Endothelial cell of umbilical vein (primary cell): ENCODE data around the gene DGAT2. TPM values are rescaled to one million over a fixed set of nuclear protein-coding genes. Genes with fewer than 3 reads are reported as not detected.

Experiments used
- BruUV-seq: library from RNA; stranded (reverse); fragments of 400-500 nt; replicated peaks from 2 replicates; lab custom pipeline; 2021; lab: Mats Ljungman, UMichigan
- CTCF ChIA-PET: fragments of 300-600, 350-600 bp; sonication (Branson Sonifier 250); formaldehyde crosslinking; loops from one replicate; lab custom pipeline; 2021; ENCODE audit warnings: antibody characterized with exemption, inconsistent platforms; lab: Charles Lee
- POLR2A ChIA-PET: fragments of 300-600, 350-600 bp; sonication (Branson Sonifier 250); formaldehyde crosslinking; loops from one replicate; lab custom pipeline; 2021; ENCODE audit warnings: antibody characterized with exemption, inconsistent platforms; lab: Charles Lee
- DNase-seq: peaks from one replicate; pipeline ENCODE4 v3.0.0-alpha.2; 2011; ENCODE audit warnings: low read depth, low spot score
- FAIRE-seq: peaks from 2 replicates; lab custom pipeline; 2011; peaks lifted over from hg19 to GRCh38; lab: Jason Lieb, UNC
- H2AFZ ChIP-seq: 2 replicates; pipeline ENCODE4 v1.6.0; 2012; ENCODE audit warnings: low read depth, low read length, control low read depth, inconsistent platforms
- H3K27ac ChIP-seq: 2 replicates; pipeline ENCODE4 v1.5.1; 2011; ENCODE audit warnings: low read depth, mild to moderate bottlenecking, control low read depth, low read length, moderate library complexity; ENCODE audit not compliant: insufficient read depth
- H3K27me3 ChIP-seq, 2 experiments: 2 replicates each; pipeline versions ENCODE4 v1.6.0 to v1.6.1; 2011; ENCODE audit warnings: low read length in 2 of 2, mixed read lengths in 1 of 2; ENCODE audit not compliant: control insufficient read depth in 2 of 2, insufficient read depth in 2 of 2
- H3K36me3 ChIP-seq, 2 experiments: 2 replicates in 1 of 2; 3 replicates in 1 of 2; pipeline ENCODE4 v1.5.1; 2011; ENCODE audit warnings: low read length in 2 of 2, mild to moderate bottlenecking in 1 of 2, moderate library complexity in 1 of 2; ENCODE audit not compliant: control insufficient read depth in 2 of 2, insufficient read depth in 2 of 2; ENCODE audit errors: extremely low read depth in 1 of 2
- H3K4me1 ChIP-seq: 3 replicates; pipeline ENCODE4 v1.5.1; 2011; ENCODE audit warnings: mild to moderate bottlenecking, low read length; ENCODE audit not compliant: control insufficient read depth, insufficient read depth; ENCODE audit errors: extremely low read depth
- H3K4me2 ChIP-seq: 2 replicates; pipeline ENCODE4 v1.6.1; 2011; ENCODE audit warnings: low read length, control low read depth, mixed read lengths; ENCODE audit not compliant: insufficient read depth
- H3K4me3 ChIP-seq, 3 experiments: fragments of 200-600 bp in 1 of 3; sonication (generic), shearing (Covaris generic) in 1 of 3; replicated peaks in 1 of 3; 2 replicates each; pipeline ENCODE4 v1.5.1; 2011 to 2016; ENCODE audit warnings: control low read depth in 3 of 3, low read length in 3 of 3, mild to moderate bottlenecking in 2 of 3, inconsistent platforms in 1 of 3, low read depth in 1 of 3, moderate library complexity in 1 of 3; ENCODE audit not compliant: insufficient read depth in 1 of 3
- H3K79me2 ChIP-seq: 2 replicates; pipeline ENCODE4 v1.6.0; 2012; ENCODE audit warnings: low read length, inconsistent platforms; ENCODE audit not compliant: control insufficient read depth, insufficient read depth
- H3K9ac ChIP-seq: replicated peaks from 2 replicates; pipeline ENCODE3; 2011; ENCODE audit warnings: low read length, control low read depth; ENCODE audit not compliant: insufficient read depth; ENCODE audit errors: extremely low read depth
- H3K9me1 ChIP-seq: replicated peaks from 3 replicates; pipeline ENCODE4 v1.6.0; 2011; ENCODE audit warnings: mild to moderate bottlenecking, low read length; ENCODE audit not compliant: control insufficient read depth, insufficient read depth; ENCODE audit errors: extremely low read depth
- H3K9me3 ChIP-seq: replicated peaks from 2 replicates; pipeline ENCODE4 v1.5.1; 2012; ENCODE audit warnings: low read length, inconsistent platforms; ENCODE audit not compliant: control insufficient read depth, insufficient read depth
- H4K20me1 ChIP-seq: replicated peaks from 2 replicates; pipeline ENCODE3; 2011; ENCODE audit warnings: mild to moderate bottlenecking, low read length; ENCODE audit not compliant: control insufficient read depth, insufficient read depth; ENCODE audit errors: extremely low read depth
- CTCF ChIP-seq, 2 donors: IDR thresholded peaks; 1 replicate in 1 of 2; 2 replicates in 1 of 2; pipeline ENCODE4 v1.5.1; 2011; ENCODE audit warnings: low read length in 2 of 2, mild to moderate bottlenecking in 2 of 2, moderate library complexity in 2 of 2, control low read depth in 1 of 2, inconsistent platforms in 1 of 2, low read depth in 1 of 2; ENCODE audit not compliant: insufficient read depth in 1 of 2; ENCODE audit errors: extremely low read depth in 1 of 2
- EZH2 ChIP-seq: IDR thresholded peaks from 2 replicates; pipeline ENCODE4 v1.6.1; 2012; ENCODE audit warnings: borderline replicate concordance, low read depth, mild to moderate bottlenecking, moderate library complexity, low read length, inconsistent platforms; ENCODE audit not compliant: severe bottlenecking
- FOS ChIP-seq: IDR thresholded peaks from 2 replicates; pipeline ENCODE4 v1.6.1; 2011; ENCODE audit warnings: mild to moderate bottlenecking, low read length, moderate library complexity, borderline replicate concordance; ENCODE audit not compliant: insufficient read depth
- GATA2 ChIP-seq: IDR thresholded peaks from 2 replicates; pipeline ENCODE4 v1.7.0; 2011; ENCODE audit warnings: low read depth, mild to moderate bottlenecking, moderate library complexity, mixed read lengths, low read length; ENCODE audit not compliant: insufficient read length, insufficient read depth
- JUN ChIP-seq: IDR thresholded peaks from 2 replicates; pipeline ENCODE4 v1.6.1; 2011; ENCODE audit warnings: borderline replicate concordance, low read depth; ENCODE audit not compliant: insufficient read length, insufficient read depth
- MYC ChIP-seq: IDR thresholded peaks from one replicate; pipeline ENCODE4 v1.6.1; 2011; ENCODE audit warnings: mild to moderate bottlenecking, low read depth, low read length
- POLR2A ChIP-seq: IDR thresholded peaks from 2 replicates; pipeline ENCODE4 v1.6.1; 2012; ENCODE audit warnings: low read depth, mild to moderate bottlenecking, control low read depth, low read length
- POLR2AphosphoS5 ChIP-seq: IDR thresholded peaks from 2 replicates; pipeline ENCODE4 v1.6.1; 2012; ENCODE audit warnings: low read depth, mild to moderate bottlenecking, control low read depth, low read length, moderate library complexity; ENCODE audit not compliant: insufficient read depth
- dilution Hi-C: fragments of 300-500 bp; cut with MboI; formaldehyde crosslinking; loops from one replicate; pipeline ENCODE4 v1.15.0; 2019; ENCODE audit warnings: low sequenced_read_pairs; ENCODE audit not compliant: extremely low pct_ligation_motif_present
- intact Hi-C: fragments of 100-400 bp; cut with micrococcal nuclease; formaldehyde crosslinking; loops from one replicate; pipeline ENCODE4 v1.10.0; 2022
- polyA plus RNA-seq, 4 experiments: library from polyadenylated mRNA; depleted of rRNA in 3 of 4; stranded (reverse) in 3 of 4; unstranded in 1 of 4; fragments of >200 nt; gene quantifications; 2 replicates each; pipeline versions ENCODE4 v1.2.1 to v1.2.3, GENCODE V29; 2011 to 2012; ENCODE audit warnings: missing spikeins in 1 of 4
- total RNA-seq: library from RNA; stranded (reverse); gene quantifications from 2 replicates; pipeline ENCODE4 v1.2.3, GENCODE V29; 2021
- TF ChIP-seq, protein P1 (sequence below): IDR thresholded peaks from 2 replicates; pipeline ENCODE4 v1.6.1; 2011; ENCODE audit not compliant: insufficient read depth, insufficient read length

Gene DGAT2
- total and polyA plus RNA-seq, 2 donors (not counting 3 experiments of a cell fraction or from before 2014, with no cell fraction given): 0.55 to 0.79 TPM

DNA sequence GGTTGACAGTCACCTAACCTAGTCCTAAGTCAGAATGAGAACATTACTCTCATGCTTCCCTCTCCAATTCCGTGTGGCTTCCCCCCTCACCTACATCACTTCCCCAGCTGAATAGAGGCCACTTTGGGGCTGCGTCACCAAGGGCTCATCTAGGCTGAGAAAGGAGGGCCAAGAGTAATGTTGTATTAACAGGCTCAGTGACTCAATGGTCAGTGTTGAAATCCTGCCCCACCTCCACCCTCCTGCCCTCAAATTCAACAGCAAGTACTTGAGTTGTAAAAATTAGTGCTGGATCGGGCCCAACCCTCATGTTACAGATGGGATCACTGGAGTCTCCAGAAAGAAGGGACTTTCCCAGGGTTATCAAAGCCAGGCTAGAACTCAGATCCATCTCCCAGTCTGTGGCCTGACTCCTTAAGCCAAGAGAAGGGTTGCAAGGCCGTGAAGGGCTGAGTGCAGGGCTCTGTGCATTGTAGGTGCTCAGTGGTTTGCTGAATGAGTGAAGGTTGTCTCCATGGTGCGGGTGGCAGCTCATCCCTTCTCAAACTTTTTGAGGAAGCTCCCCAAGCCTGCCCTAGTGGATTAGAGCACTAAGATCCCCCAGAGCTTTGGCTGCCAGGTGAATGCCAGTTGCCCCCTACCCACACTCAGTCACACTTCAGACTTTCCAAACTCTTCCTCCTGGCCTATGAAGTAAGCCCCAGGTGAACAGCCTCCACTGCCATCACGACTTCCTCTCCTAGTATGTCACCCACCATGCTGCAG lies 3.2 kb downstream of the DGAT2 start:
- Histone ChIP-seq H4K20me1 (no peaks in the 10 kb centered on the region), H3K4me2 (no peak overlapping the region), H3K27ac (no peak overlapping the region), H3K4me3 (no peak overlapping the region), H3K27me3 (peaks cover 19 to 25% of the 10 kb centered on the region in 2 experiments), H3K9me3 (no peaks in the 10 kb centered on the region), H3K9ac (no peak overlapping the region), H3K4me1 (peaks cover 10% of the 10 kb centered on the region), H3K36me3 (no peaks in the 10 kb centered on the region), H2AFZ (no peak overlapping the region), H3K9me1 (no peaks in the 10 kb centered on the region), H3K79me2 (no peaks in the 10 kb centered on the region)
- DNase-seq (no peak), FAIRE-seq (no peak)
- intact Hi-C loops: no loop called here
- POLR2A ChIA-PET: no interaction called here
- BruUV-seq: no TSS peak
- TF ChIP-seq MYC (no peak), GATA2 (no peak), EZH2 (no peak), POLR2A (no peak), CTCF (IDR thresholded peaks at IDR 0.05; ENCODE audit: extremely low read depth in 1 of 2, insufficient read depth in 1 of 2, low read depth in 1 of 2, low read length in 2 of 2) (no peak), FOS (no peak), POLR2AphosphoS5 (no peak), JUN (no peak)
- TF ChIP-seq, protein P1, sequence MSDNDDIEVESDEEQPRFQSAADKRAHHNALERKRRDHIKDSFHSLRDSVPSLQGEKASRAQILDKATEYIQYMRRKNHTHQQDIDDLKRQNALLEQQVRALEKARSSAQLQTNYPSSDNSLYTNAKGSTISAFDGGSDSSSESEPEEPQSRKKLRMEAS: no peak
- CTCF ChIA-PET: no interaction called here
- dilution Hi-C loops: no loop called here
